HCT116 (cell line): Measurements from ENCODE around the gene CAMK1D. TPM values are rescaled to one million over a fixed set of nuclear protein-coding genes. Genes with fewer than 3 reads are reported as not detected.

ENCODE experiments used
- ATAC-seq: fragments of 200-7000 bp; cut with Tn5 transposase; 2 replicates; pipeline ENCODE4 v1.9.1; 2020; ENCODE audit warnings: mild to moderate bottlenecking, moderate library complexity
- BruUV-seq: library from RNA; stranded (reverse); fragments of 400-500 nt; replicated peaks from 2 replicates; lab custom pipeline; 2021; lab: Mats Ljungman, UMichigan
- CTCF ChIA-PET: fragments of 300-600 bp; sonication (Branson Sonifier 250); formaldehyde crosslinking; loops from one replicate; lab custom pipeline; 2021; ENCODE audit warnings: antibody characterized with exemption; lab: Charles Lee
- POLR2A ChIA-PET: fragments of 300-600, 350-600 bp; sonication (Branson Sonifier 250); formaldehyde crosslinking; loops from one replicate; lab custom pipeline; 2021; ENCODE audit warnings: antibody characterized with exemption; lab: Charles Lee
- RAD21 ChIA-PET, 2 experiments: fragments of 300-600 bp; sonication (Branson Sonifier 250); formaldehyde crosslinking; loops; one replicate each; lab custom pipeline; 2023; ENCODE audit warnings: low total read pairs in 2 of 2; ENCODE audit not compliant: uncharacterized antibody in 2 of 2, unreplicated experiment in 2 of 2, low non-redundant PET in 1 of 2; lab: Charles Lee
- DNase-seq: peaks from one replicate; pipeline ENCODE4 v3.0.0-alpha.2; 2010; ENCODE audit warnings: low read depth, low spot score
- H2AFZ ChIP-seq: fragments of 200-600 bp; shearing (Covaris generic), sonication (generic); 2 replicates; pipeline ENCODE4 v1.6.1; 2017; ENCODE audit warnings: low read depth, mixed run types, mixed read lengths, antibody characterized with exemption, low read length; ENCODE audit not compliant: poor library complexity, severe bottlenecking
- H3K27ac ChIP-seq: 2 replicates; pipeline ENCODE4 v1.5.1; 2012; ENCODE audit warnings: low read depth, low read length
- H3K27me3 ChIP-seq: fragments of 200-600 bp; sonication (generic); 2 replicates; pipeline ENCODE4 v1.6.1; 2016; ENCODE audit warnings: mixed run types, low read length, mixed read lengths; ENCODE audit not compliant: insufficient read depth
- H3K36me3 ChIP-seq, 2 experiments: fragments of 200-500 bp in 1 of 2; fragments of 200-600 bp in 1 of 2; sonication (Bioruptor generic) in 1 of 2; sonication (generic) in 1 of 2; 2 replicates each; pipeline versions ENCODE4 v1.5.1 to v1.6.1; 2014 to 2016; ENCODE audit warnings: low read length in 2 of 2, inconsistent platforms in 1 of 2, mixed read lengths in 1 of 2, mixed run types in 1 of 2; ENCODE audit not compliant: insufficient read depth in 2 of 2, control insufficient read depth in 1 of 2
- H3K4me1 ChIP-seq, 2 experiments: fragments of 200-600 bp in 1 of 2; sonication (generic) in 1 of 2; 2 replicates each; pipeline versions ENCODE4 v1.5.1 to v1.6.1; 2012 to 2017; ENCODE audit warnings: low read length in 2 of 2, inconsistent platforms in 1 of 2, mild to moderate bottlenecking in 1 of 2, mixed read lengths in 1 of 2, mixed run types in 1 of 2, moderate library complexity in 1 of 2; ENCODE audit not compliant: insufficient read depth in 2 of 2, control insufficient read depth in 1 of 2
- H3K4me2 ChIP-seq: fragments of 200-600 bp; sonication (generic); 2 replicates; pipeline ENCODE4 v1.6.1; 2017; ENCODE audit warnings: mixed run types, low read length, mixed read lengths
- H3K4me3 ChIP-seq, 2 experiments: fragments of 200-600 bp in 1 of 2; sonication (generic) in 1 of 2; replicated peaks in 1 of 2; 2 replicates each; pipeline ENCODE4 v1.5.1; 2011 to 2016; ENCODE audit warnings: low read length in 2 of 2, control low read depth in 1 of 2, low read depth in 1 of 2, mild to moderate bottlenecking in 1 of 2, mixed read lengths in 1 of 2, mixed run types in 1 of 2
- H3K79me2 ChIP-seq: fragments of 200-600 bp; sonication (generic); 2 replicates; pipeline ENCODE4 v1.6.1; 2017; ENCODE audit warnings: mild to moderate bottlenecking, mixed run types, low read length, moderate library complexity, mixed read lengths; ENCODE audit not compliant: insufficient read depth
- H3K9ac ChIP-seq: fragments of 200-600 bp; sonication (generic); 2 replicates; pipeline ENCODE4 v1.6.1; 2016; ENCODE audit warnings: low read length, mixed read lengths
- H3K9me2 ChIP-seq: fragments of 200-600 bp; sonication (generic), shearing (Covaris generic); 2 replicates; pipeline ENCODE4 v1.6.1; 2017; ENCODE audit warnings: mixed run types, mild to moderate bottlenecking, moderate library complexity; ENCODE audit not compliant: insufficient read depth
- H3K9me3 ChIP-seq, 2 experiments: fragments of 200-500 bp in 1 of 2; fragments of 200-600 bp in 1 of 2; sonication (Bioruptor generic) in 1 of 2; sonication (generic) in 1 of 2; 2 replicates each; pipeline ENCODE4 v1.6.1; 2014 to 2017; ENCODE audit warnings: low read length in 2 of 2, mixed read lengths in 2 of 2, inconsistent platforms in 1 of 2, low read depth in 1 of 2, mild to moderate bottlenecking in 1 of 2, mixed run types in 1 of 2, moderate library complexity in 1 of 2; ENCODE audit not compliant: control insufficient read depth in 1 of 2, insufficient read depth in 1 of 2
- H4K20me1 ChIP-seq: fragments of 200-600 bp; sonication (generic), shearing (Covaris generic); 2 replicates; pipeline ENCODE4 v1.6.1; 2017; ENCODE audit warnings: mixed run types, mild to moderate bottlenecking, moderate library complexity; ENCODE audit not compliant: insufficient read depth
- CBX3 ChIP-seq: IDR thresholded peaks from 2 replicates; pipeline ENCODE4 v1.6.1; 2012; ENCODE audit warnings: low read depth
- EZH2 ChIP-seq: fragments of 200-600 bp; sonication (generic); IDR thresholded peaks from 2 replicates; pipeline ENCODE4 v1.6.1; 2017; ENCODE audit warnings: antibody characterized with exemption, mixed run types
- FOSL1 ChIP-seq: IDR thresholded peaks from 2 replicates; pipeline ENCODE4 v1.6.1; 2012; ENCODE audit warnings: low read depth
- JUND ChIP-seq: IDR thresholded peaks from 2 replicates; pipeline ENCODE4 v1.6.1; 2012
- POLR2A ChIP-seq: IDR thresholded peaks from 2 replicates; pipeline ENCODE4 v1.7.0; 2011; ENCODE audit warnings: borderline replicate concordance; ENCODE audit not compliant: insufficient read depth, insufficient read length; ENCODE audit errors: extremely low read depth
- POLR2AphosphoS5 ChIP-seq: IDR thresholded peaks from 2 replicates; pipeline ENCODE4 v1.6.1; 2011; ENCODE audit warnings: mild to moderate bottlenecking, low read depth, low read length, moderate library complexity
- RAD21 ChIP-seq: IDR thresholded peaks from 2 replicates; pipeline ENCODE4 v1.6.1; 2012; ENCODE audit warnings: low read depth, mild to moderate bottlenecking
- SIN3A ChIP-seq: IDR thresholded peaks from 2 replicates; pipeline ENCODE4 v1.6.1; 2012; ENCODE audit warnings: low read depth
- SRF ChIP-seq: IDR thresholded peaks from 2 replicates; pipeline ENCODE4 v1.6.1; 2012; ENCODE audit warnings: low read depth
- TCF7L2 ChIP-seq: IDR thresholded peaks from 2 replicates; pipeline ENCODE4 v1.7.0; 2011; ENCODE audit warnings: borderline replicate concordance, inconsistent platforms; ENCODE audit not compliant: insufficient read depth, insufficient read length; ENCODE audit errors: extremely low read depth
- YY1 ChIP-seq: IDR thresholded peaks from 2 replicates; pipeline ENCODE4 v1.6.1; 2011; ENCODE audit warnings: low read length, low read depth, moderate library complexity, mild to moderate bottlenecking; ENCODE audit not compliant: insufficient replicate concordance; ENCODE audit errors: extremely low read depth
- ZFX ChIP-seq: fragments of 450-650 bp; IDR thresholded peaks from 2 replicates; pipeline ENCODE4 v1.6.1; 2017
- intact Hi-C: fragments of 100-400 bp; cut with micrococcal nuclease; formaldehyde crosslinking; loops from 2 replicates; pipeline ENCODE4 v1.10.0; 2022
- total RNA-seq: library from RNA; stranded (reverse); gene quantifications from one replicate; pipeline ENCODE4 v1.2.1, GENCODE V29; 2021; ENCODE audit not compliant: unreplicated experiment
- TF ChIP-seq, protein P1 (sequence below): IDR thresholded peaks from 2 replicates; pipeline ENCODE4 v1.6.1; 2011; ENCODE audit warnings: mild to moderate bottlenecking, low read length, moderate library complexity; ENCODE audit not compliant: insufficient replicate concordance; ENCODE audit errors: extremely low read depth
- TF ChIP-seq, protein P2 (sequence below): IDR thresholded peaks from 2 replicates; pipeline ENCODE4 v1.6.1; 2012

Gene CAMK1D
- total RNA-seq, 1 experiment from 2014 or later: 9.6 TPM

DNA sequence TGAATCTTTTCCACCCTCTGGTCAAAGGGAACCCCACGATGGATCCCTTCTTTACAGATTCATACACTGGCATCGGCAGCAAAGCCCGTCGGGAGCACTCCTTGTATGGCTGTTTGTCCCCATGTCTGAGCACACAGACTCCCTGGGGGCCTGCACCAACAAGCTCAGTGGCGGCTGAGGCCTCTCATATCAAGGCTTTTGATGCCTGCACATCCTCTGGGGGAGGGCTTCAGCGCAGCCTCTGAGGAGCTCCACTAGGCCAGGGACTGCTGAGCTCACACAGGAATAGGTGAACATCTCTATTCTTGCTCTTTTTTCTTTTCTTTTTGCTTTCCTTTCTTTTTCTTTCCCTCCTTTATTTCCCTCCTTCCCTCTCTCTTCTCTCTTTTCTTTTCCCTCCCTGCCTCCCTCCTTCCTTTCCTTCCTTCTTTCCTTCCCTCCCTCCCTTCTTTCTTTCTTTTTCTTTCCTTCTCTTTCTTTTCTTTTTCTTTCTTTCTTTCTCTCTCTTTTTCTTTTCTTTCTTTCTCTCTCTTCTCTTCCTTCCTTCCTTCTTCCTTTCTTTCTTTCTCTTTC lies 477.5 kb downstream of the CAMK1D start:
- no peaks in the 10 kb centered on the region for H3K9me2 ChIP-seq
- H3K36me3 ChIP-seq: no peaks in the 10 kb centered on the region
- no peaks in the 10 kb centered on the region for H4K20me1 ChIP-seq
- no TSS peak for BruUV-seq
- ChIA-PET POLR2A (no interaction called here), RAD21 (no interaction called here), CTCF (no interaction called here)
- H3K4me1 ChIP-seq: no peaks in the 10 kb centered on the region
- no peak overlapping the region for H3K9ac ChIP-seq
- no peak for ATAC-seq
- DNase-seq: no peak
- no peaks in the 10 kb centered on the region for H3K27me3 ChIP-seq
- no peak overlapping the region for H3K4me2 ChIP-seq
- no peak overlapping the region for H3K27ac ChIP-seq
- intact Hi-C loops: no loop called here
- H3K79me2 ChIP-seq: no peaks in the 10 kb centered on the region
- TF ChIP-seq POLR2A (no peak), ZFX (no peak), POLR2AphosphoS5 (no peak)
- H3K9me3 ChIP-seq: no peaks in the 10 kb centered on the region
- H3K4me3 ChIP-seq: no peak overlapping the region
- H2AFZ ChIP-seq: no peak overlapping the region

DNA sequence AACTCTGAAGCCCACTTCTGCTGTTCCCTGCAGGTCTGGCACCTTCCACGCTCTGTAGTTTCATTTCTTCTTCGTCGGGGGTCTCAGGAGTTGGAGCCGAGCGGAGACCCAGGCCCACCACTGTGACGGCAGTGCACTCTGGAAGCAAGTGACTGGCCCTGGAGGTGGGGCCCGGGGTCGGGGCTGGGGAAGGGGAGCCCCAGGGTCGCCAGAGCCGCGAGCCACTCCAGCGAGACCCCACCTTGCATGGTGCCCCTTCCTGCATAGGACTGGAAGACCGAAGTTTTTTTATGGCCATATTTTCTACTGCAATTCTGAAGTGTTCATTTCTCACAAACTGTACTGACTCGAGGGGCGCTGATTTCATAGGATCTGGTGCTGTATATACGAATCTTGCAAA lies 479.4 kb downstream of the CAMK1D start:
- H3K4me1 ChIP-seq: no peaks in the 10 kb centered on the region
- H3K9ac ChIP-seq: no peak overlapping the region
- ChIA-PET RAD21 (no interaction called here), CTCF (no interaction called here), POLR2A (no interaction called here)
- no peaks in the 10 kb centered on the region for H3K79me2 ChIP-seq
- H3K9me3 ChIP-seq: no peaks in the 10 kb centered on the region
- H3K4me3 ChIP-seq: no peak overlapping the region
- H3K4me2 ChIP-seq: no peak overlapping the region
- no peaks in the 10 kb centered on the region for H3K9me2 ChIP-seq
- no peaks in the 10 kb centered on the region for H4K20me1 ChIP-seq
- H3K27me3 ChIP-seq: no peaks in the 10 kb centered on the region
- BruUV-seq: no TSS peak
- ATAC-seq (no peak), DNase-seq (no peak)
- TF ChIP-seq FOSL1 (no peak), YY1 (no peak), EZH2 (no peak), SIN3A (no peak), CBX3 (no peak), TCF7L2 (no peak), JUND (no peak), RAD21 (no peak), SRF (no peak)
- TF ChIP-seq, protein P1, sequence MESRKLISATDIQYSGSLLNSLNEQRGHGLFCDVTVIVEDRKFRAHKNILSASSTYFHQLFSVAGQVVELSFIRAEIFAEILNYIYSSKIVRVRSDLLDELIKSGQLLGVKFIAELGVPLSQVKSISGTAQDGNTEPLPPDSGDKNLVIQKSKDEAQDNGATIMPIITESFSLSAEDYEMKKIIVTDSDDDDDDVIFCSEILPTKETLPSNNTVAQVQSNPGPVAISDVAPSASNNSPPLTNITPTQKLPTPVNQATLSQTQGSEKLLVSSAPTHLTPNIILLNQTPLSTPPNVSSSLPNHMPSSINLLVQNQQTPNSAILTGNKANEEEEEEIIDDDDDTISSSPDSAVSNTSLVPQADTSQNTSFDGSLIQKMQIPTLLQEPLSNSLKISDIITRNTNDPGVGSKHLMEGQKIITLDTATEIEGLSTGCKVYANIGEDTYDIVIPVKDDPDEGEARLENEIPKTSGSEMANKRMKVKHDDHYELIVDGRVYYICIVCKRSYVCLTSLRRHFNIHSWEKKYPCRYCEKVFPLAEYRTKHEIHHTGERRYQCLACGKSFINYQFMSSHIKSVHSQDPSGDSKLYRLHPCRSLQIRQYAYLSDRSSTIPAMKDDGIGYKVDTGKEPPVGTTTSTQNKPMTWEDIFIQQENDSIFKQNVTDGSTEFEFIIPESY: no peak
- TF ChIP-seq, protein P2, sequence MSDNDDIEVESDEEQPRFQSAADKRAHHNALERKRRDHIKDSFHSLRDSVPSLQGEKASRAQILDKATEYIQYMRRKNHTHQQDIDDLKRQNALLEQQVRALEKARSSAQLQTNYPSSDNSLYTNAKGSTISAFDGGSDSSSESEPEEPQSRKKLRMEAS: no peak
- no peak overlapping the region for H2AFZ ChIP-seq
- H3K36me3 ChIP-seq: no peaks in the 10 kb centered on the region
- no peak overlapping the region for H3K27ac ChIP-seq
- intact Hi-C loops: no loop called here
